GM19395 (cell line): ENCODE measurements around the gene ARHGEF10L.

Experiments
- ATAC-seq: cut with Tn5 transposase; IDR thresholded peaks from one replicate; pipeline ENCODE4 v1.9.1; 2021; ENCODE audit warnings: mild to moderate bottlenecking, moderate library complexity; ENCODE audit not compliant: unreplicated experiment

Gene ARHGEF10L

DNA sequence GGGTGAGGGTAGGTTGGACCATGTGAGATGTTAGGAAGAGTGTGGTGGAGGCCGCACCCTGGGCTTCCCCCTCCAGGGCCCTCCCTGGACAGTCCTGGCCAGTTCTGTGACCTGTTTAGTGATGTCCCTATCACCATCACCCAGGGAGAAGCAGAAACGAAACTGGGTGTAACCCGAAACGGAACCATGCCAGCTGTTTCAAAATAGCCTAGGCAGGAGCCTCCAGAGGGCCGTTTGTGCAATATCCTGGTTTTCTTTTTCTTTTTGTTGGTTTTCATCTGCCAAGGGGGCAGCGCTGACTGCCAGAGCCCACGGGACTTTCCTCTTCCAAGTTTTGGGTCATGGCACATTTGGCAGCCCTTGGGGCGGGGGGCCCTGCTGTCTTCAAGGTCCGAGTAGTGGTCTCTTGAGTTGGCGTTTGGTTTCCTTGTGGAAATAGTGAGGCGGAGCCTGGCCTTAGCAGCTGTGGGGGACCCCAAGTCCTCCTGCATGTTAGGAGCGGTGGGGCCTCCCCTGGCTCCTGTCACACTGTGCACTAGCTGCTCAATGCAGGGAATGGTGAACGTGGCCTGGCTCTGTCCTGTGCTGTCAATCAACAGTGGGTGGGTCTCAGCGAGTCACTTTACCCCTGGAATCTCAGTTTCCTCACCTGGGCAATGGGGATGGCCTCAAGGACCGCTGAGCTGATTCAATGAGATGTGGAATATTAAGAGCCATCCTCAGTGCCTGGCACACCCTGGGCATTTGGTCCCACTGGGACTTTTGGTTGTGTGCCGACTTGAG is 90.7 kb downstream of the ARHGEF10L start:
- no peak for ATAC-seq

DNA sequence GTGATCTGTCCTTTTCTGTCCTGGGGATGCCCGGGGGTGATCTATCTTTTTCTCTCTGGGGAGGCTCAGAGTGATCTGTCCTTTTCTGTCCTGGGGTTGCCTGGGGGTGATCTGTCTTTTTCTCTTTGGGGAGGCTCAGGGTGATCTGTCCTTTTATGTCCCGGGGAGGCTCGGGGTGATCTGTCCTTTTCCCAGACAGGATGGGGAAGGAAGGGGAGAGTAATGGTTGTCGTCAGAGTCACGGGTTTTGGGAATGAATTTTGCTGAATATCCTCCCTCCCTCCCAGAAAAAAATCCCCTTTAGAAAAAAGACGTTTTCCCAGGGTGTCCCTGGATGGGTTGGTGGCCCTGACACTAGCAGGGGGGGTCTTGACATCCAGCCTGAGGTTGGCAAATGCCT is 91.5 kb downstream of the ARHGEF10L start:
- no peak for ATAC-seq

DNA sequence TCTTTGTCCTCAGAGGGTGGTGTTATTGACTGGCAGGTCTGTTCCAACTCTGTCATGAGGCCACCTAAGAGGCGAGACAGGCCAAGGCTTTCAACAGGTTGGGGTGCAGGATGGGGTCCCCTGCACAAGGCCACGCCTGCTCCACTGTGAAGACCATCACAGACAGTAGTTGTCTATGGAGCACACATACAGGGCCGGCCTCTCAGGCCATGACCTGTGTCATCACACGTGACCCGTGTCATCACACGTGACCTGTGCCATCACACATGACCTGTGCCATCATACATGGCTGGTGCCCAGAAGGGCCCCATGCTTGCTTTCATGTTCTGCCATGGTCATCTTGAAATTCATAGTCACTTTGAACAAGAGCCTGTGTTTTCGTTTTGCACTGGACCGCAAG is 91.9 kb downstream of the ARHGEF10L start:
- no peak for ATAC-seq

DNA sequence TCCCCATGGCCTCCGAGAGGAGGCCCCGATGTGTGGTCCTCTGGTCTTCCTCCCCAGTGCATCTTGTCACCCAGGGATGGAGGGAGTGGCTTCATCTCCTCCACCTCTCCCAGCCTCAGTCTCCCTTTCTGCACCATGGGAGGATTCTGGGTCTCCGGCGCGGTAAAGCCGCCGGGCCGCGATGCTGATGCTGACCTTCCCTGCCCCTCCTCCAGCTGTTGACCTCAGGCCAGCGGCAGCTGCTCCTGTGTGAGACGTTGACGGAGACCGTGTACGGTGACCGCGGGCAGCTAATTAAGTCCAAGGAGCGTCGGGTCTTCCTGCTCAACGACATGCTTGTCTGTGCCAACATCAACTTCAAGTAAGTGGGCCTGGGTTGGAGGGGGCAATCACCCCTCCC is 92.6 kb downstream of the ARHGEF10L start:
- ATAC-seq = no peak

DNA sequence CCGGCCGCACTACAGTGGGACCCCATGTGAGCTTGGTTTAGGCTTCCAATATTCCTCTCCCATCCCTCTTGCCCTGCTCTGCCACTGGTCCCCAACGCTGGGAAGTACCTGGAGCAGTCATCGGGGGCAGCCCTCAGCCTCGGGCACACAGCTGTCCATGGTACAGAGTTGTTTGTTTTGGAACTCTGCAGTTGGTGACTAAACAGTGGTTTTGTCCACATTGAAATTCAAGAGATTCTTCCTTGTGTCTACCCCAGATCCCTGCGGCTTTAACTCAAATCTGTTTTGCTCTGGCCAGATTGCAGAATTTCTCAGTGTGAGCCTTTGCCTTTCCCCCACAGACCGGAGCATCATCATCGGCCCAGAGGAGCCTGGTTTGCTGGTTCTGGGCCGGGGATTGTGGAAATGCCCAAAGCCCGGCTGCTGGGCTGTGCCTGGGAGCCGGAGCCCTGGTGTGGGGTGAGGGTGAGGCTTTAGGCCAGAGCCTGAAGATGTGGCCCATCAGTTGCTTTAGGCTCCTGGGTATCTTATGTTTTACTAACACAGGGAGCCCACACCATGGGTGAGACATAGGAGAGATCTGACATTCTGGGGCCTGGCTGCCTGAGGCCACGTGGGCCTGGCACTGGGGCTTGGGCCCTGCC is 93.2 kb downstream of the ARHGEF10L start:
- ATAC-seq = no peak

DNA sequence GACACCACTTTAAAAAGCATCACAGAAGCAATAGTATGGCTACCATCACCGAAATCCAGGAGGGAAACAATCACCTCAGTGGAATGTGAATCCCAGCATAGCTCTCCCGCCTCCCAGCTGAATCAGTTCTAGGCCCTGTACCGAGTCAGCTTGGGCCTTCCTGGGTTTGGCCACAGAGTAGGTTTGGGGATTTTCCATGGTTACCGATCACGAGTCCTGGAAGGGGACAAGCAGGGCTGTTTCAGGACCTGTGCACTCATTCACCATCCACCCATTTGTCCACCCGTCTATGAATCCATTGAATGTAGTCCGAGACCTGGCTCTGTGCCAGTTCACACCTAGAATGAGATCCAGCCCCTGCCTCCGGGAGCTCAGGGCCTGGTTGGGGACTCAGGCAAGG is 94.2 kb downstream of the ARHGEF10L start:
- no peak for ATAC-seq

DNA sequence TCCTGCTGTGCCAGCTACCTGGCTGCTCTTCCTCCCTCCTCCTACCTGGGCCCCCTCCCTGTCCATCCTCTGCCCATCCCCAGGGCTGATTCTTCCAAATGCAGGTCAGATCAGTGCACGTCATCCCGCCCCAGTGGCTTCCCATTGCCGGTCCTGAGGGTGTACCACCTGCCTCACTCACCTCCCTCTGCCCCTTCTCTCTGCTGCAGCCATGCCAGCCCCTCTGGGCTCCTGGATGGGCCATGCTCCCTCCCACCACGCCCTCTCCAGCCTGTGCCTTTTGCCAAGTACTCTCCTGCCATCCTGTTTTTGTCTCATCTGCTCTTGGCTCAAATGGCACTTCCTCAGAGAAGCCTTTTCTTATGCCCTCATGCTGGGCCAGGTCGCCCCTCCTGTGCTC is 95.8 kb downstream of the ARHGEF10L start:
- no peak for ATAC-seq

DNA sequence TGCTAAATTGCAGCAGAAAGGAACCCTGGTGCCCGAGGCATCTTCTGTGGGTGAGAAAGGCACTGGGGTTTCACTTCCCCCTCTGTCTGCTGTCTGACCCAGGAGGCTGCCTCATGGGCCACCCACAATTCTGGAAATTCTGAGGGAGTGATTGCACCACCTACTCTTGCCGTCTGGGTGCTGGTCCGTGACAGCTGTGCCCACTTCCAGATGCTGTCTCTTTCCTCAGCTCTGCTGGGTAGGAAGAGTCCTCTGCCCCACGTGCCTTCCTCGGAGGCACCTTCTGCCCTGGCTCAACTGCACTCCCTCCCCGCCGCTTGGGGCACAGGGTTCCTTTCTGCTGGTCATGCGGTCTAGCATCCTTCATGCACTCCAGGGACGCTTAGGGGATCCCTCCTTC is 96.3 kb downstream of the ARHGEF10L start:
- ATAC-seq = no peak

DNA sequence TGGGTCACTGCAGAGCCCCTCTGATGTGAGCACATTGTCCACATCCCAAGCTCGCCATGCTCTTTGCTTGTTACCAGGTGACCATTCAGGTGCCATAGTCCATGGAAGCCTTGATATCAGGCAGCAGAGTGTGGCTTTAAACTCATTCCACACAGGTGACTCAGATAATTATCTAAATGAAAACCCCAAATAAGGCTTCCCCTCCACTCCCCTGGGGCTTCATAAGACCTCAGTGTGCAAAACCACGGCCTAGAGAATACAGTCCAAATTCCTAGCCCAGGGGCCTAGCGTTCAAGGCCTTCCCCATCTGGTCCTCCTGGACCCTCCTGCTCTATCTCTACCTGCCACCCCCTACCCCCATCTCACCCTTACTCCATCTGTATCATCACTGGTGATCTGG is 97.1 kb downstream of the ARHGEF10L start:
- ATAC-seq = no peak

DNA sequence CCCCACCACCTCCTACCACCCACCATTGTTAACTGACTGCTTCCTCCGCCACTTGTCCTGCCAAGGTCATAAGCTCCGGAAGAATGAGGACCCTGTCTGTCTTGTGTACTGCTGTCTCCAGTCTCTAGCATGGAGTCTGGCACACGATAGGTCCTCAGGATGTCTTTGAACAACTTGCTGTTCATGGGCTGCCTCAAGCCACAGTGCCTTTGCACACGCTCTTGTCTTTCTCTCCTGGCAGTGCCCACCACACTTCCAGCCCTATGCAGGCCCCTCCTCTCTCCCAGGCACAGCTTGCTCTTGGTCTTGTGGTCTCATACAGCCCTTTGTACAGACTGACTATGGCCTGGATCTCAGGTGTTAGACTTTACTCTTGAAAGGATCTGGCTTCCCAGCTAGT is 97.6 kb downstream of the ARHGEF10L start:
- ATAC-seq = no peak

DNA sequence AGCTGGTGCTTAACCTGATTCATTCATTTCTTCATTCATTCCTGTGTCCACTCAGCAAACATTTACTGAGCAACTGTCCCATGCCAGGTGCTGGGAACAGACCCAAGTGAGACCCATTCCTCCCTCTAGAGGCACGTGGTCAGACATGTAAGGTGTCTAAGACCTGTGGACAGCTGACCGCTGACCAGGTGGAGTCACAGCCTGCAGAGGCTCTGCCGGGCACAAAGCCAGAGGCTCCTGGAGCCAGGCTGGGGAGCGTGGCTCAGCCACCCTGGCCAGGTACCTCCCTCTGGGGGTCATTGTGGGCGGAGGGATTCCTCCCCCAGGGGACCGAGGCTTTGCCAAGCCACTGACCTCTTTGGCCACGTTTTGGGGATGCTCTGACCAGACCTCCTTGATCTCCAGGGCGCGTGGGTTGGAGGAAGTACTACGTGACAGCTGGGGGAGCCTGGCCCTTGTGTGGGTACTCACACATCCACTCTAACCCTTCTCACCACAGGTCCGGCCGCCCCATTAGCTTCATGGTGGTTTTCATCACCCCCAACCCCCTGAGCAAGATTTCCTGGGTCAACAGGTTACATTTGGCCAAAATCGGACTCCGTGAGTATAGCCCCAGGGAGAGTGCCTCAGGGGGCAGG is 100.3 kb downstream of the ARHGEF10L start:
- no peak for ATAC-seq

DNA sequence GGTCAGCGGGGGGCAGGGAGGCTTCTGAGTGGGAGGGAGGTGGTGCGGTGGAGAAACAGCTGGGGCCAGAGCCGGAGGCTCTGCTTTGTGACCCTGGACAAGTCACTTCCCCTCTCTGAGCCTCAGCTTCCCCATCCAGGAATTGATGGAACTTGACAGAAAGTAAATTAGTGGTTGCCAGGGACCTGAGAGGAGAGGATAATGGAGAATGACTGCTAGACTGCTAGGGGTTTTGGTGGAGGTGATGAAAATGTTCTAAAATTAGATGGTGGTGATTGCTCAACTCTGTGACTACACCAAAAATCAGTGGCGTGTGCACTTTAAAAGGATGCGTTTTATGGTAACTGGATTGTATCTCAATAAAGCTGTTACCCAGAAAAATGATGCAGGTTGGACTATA is 100.9 kb downstream of the ARHGEF10L start:
- ATAC-seq = no peak

DNA sequence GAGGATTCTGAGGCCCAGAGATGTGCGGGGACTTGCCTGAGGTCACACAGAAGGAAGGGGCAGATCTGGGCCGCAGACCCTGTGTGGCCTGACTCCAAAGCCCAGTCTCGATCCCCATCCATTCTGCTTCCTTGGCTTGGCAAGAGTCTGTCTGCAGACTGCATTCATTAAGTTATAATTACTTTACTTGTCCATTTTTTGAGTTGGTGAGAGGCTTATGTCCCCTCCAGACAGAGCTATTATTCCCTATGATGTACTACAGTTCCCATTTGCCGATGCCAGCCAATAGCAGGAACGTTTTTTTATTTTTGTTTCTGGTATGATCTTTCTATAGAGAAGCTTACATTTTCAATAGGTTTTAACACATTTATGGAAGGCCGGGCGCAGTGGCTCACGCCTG is 101.5 kb downstream of the ARHGEF10L start:
- no peak for ATAC-seq

DNA sequence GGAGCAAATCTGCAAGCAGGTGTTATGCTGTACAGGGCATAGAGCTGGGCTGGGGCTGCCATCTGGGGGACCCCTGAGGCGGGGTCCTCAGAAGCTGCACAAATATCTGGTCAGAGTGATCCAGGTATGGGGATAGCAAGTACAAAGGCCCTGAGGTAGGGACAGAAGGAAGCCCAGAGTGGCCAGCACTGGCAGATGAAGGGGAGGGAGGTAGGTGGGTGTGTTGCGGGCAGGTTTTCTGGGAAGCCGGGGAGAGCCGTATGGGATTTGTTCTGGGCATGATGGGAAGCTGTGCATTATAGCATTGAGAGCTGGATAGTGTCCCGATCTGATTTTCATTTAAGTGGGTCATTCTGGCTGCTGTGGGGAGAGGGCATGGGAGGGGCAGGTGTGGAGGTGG is 102.7 kb downstream of the ARHGEF10L start:
- no peak for ATAC-seq

DNA sequence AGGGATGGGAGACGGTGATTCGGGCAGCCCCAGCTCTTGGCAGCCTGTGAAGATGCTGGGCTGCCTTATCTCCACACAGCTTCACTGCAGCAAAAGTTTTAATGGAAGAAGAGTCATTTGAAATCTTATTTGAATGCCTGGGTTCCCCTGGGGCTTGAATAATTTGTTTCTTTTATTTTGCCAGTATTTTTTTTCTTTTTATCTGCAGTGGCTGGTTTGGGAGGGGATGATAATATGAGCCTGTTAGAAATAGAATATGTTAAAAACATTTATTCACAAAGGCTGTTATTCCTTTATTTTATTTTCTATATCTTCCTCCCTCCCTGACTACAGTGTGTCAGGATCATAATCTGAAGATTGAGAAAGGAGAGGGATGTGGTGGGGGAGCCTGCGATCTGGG is 103.4 kb downstream of the ARHGEF10L start:
- ATAC-seq = no peak

DNA sequence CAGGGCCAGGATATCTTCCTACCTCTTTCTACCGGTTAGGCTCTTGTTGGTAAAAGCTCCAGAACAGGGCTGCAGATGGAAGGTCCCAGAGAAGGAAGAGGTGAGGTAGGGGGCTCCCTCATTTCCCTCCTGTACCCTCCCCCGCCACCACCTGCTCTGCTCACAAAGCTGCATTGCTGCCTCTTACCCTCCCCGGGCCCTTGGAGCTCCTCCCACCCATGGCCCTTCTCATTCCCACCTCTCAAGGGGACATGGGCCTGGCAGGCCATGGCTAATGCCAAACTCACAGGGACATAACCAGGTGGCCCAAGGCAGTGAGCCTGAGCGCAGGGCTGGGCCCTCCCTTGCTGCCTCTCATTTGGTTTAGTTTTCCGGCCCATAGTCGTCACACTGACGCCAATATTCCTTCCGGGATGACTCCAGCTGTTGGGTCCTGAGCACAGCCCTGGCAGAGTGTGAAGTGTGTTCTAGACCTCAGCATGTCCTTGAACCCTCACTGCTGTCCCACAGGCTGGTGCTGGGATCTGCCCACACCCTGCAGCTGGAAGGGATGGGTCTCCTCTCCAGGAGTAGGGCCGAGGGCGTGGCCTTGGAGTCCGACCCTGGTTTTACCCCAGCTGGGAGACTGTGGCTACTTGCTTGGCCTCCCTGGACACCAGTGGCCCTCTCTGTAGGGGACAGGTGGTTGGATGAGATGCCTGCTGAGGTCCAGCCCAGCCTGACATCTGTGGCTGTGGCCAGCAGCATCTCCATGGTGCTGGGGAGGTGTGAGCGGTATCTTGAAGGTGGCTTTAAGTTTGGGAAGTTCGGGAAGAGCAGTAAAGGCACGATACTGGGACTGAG is 104.6 kb downstream of the ARHGEF10L start:
- ATAC-seq = no peak

DNA sequence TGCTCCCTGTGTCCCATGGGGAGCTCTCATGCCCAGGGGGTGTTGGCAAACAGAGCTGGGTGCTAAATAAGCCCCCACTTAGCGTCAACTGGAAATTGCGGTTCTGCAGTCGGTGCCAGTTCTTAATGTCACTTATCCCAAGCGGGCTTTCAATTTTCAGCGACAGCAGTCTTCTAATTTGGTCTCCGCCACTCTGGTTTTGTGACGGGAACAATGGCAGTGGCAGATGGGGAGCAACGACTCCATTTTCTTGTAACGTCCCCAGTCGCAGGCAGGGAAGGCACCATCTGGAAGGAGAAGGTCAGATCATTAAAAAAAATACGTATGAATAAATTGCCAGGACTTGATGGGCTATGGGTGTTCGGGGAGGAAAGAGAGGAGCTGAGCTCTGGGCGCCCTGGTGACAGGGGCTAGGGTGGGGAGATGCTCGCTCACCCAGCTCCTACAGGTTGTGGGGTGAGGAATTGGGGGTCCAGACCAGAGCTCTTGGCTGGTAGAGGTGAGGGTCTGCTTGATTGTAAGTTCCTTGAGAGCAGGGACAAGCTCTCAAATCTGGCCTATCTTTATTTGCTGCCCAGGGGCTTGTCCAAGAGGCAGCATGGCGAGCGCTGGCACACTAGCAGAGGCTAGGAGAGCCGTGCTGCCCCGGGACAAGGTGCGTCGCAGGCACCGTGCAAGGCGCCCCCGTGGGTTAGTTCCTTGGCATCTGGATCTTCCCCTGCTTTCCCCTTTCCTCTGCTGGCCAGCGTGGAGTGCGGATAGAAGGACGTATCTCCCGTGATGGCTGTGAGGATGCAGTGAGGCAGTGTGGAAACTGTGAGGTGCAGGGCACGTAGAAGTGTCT is 105.8 kb downstream of the ARHGEF10L start:
- ATAC-seq = no peak

DNA sequence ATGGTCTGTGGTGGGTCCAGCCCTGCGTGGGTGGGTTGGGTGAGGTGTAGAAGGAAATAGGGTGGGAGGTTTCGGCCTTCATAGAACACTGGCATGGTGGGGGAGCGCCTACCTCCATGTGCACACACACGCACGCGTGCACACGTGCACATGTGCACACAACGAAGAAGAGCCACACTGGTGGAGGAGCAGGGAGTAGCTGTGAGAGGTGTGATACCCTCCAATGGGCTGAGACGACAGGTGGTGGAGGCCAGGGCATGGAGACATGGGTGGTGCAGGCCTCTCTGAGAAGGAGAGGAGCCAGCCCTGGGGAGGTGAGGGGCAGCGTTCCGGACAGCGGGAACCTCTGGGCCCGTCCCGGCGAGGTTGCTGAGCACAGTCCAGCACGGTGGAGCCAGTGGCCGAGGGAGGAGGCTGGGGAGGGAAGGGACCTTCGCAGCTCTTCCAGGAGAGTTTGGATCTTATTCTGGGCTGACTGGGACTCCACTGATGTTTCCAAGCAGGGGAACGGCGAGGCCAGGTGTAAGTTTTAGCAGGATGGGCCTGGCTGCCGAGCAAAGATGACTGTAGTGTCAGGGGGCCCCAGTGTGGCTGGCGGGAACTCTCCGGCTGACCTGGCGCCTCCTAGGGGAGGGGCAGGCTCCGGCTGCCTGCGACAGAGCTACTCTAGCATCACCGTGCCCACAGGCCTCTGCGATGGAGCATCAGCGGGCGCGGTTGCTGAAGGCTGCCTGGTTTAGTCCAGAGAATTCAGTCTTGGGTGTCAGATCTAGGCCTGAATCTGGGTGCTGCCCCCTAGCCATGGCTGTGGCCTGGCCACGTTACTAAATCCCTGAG is 107.2 kb downstream of the ARHGEF10L start:
- ATAC-seq = no peak

DNA sequence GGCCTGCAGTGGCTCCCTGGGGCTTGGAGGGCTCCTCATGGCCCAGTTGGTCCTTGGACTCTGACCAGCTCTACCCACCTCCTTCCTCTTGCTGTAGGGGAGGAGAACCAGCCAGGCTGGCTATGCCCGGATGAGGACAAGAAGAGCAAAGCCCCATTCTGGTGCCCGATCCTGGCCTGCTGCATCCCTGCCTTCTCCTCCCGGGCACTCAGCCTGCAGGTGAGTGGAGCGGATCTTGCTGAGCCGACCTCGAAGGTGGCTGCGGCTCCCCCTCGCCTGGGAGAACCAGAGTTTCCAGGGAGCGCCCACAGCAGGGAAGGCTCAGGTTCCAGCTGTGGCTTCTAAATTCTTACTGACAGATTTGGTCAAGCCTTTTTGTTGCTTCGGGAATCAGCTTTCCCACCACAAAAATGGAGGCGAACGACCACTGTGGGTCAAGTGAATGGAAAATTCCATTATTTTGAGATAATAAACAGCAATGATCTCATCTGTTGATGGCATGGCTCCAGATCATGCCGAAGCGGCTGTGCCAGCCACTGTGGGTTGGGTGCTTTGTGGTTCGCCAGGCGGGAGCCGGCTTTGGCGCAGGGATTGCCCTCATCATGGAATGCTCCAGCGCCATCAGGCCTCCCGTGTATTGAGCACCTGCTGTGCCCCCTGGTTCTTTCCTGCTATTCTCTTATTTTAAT is 109.1 kb downstream of the ARHGEF10L start:
- ATAC-seq = no peak
